GM12878 (cell line): Measurements from ENCODE around the gene RALGAPA2. TPM values are rescaled to one million over a fixed set of nuclear protein-coding genes. Genes with fewer than 3 reads are reported as not detected.

Experiments used
- ATAC-seq: fragments of 200-7000 bp; cut with Tn5 transposase; 3 replicates; pipeline ENCODE4 v1.9.1; 2020; ENCODE audit warnings: mild to moderate bottlenecking, moderate library complexity
- BruUV-seq: library from RNA; stranded (reverse); fragments of 400-500 nt; replicated peaks from 2 replicates; lab custom pipeline; 2021; lab: Mats Ljungman, UMichigan
- CTCF ChIA-PET: fragments of 300-600 bp; sonication (Branson Sonifier 250); formaldehyde crosslinking; extraction: SDS; loops from one replicate; lab custom pipeline; 2021; ENCODE audit warnings: inconsistent platforms; lab: Yijun Ruan, JAX
- POLR2A ChIA-PET: fragments of 350-600 bp; formaldehyde crosslinking; extraction: SDS; loops from one replicate; lab custom pipeline; 2021; ENCODE audit warnings: inconsistent platforms; lab: Charles Lee
- RAD21 ChIA-PET: fragments of 300-600 bp; sonication (Branson Sonifier 250); formaldehyde crosslinking; loops from one replicate; lab custom pipeline; 2023; ENCODE audit warnings: antibody characterized with exemption; ENCODE audit not compliant: unreplicated experiment; lab: Charles Lee
- SMC1A ChIA-PET: fragments of 300-600 bp; sonication (Branson Sonifier 250); formaldehyde crosslinking; loops from one replicate; lab custom pipeline; 2023; ENCODE audit not compliant: unreplicated experiment, uncharacterized antibody; lab: Charles Lee
- DNase-seq: peaks from one replicate; pipeline ENCODE4 v3.0.0-alpha.2; 2011; ENCODE audit warnings: low read depth, low spot score
- FAIRE-seq: peaks from 3 replicates; lab custom pipeline; 2011; peaks lifted over from hg19 to GRCh38; lab: Jason Lieb, UNC
- H2AFZ ChIP-seq: 2 replicates; pipeline ENCODE4 v1.6.0; 2011; ENCODE audit warnings: low read depth, low read length, control low read depth; ENCODE audit not compliant: control insufficient read depth
- H3K27ac ChIP-seq: 2 replicates; pipeline ENCODE4 v1.5.1; 2011; ENCODE audit warnings: control low read depth; ENCODE audit not compliant: control insufficient read depth, insufficient read depth
- H3K27me3 ChIP-seq, 2 experiments: replicated peaks in 1 of 2; 2 replicates each; pipeline versions ENCODE4 v1.6.0 to v1.6.1; 2011; ENCODE audit warnings: low read length in 1 of 2; ENCODE audit not compliant: control insufficient read depth in 2 of 2, insufficient read depth in 2 of 2
- H3K36me3 ChIP-seq, 2 experiments: 2 replicates each; pipeline ENCODE4 v1.5.1; 2011; ENCODE audit warnings: low read length in 1 of 2; ENCODE audit not compliant: control insufficient read depth in 2 of 2, insufficient read depth in 2 of 2
- H3K4me1 ChIP-seq: 2 replicates; pipeline ENCODE4 v1.6.1; 2011; ENCODE audit warnings: mild to moderate bottlenecking, low read length, moderate library complexity, mixed read lengths; ENCODE audit not compliant: control insufficient read depth, insufficient read depth
- H3K4me2 ChIP-seq: 2 replicates; pipeline ENCODE4 v1.6.0; 2011; ENCODE audit warnings: control low read depth; ENCODE audit not compliant: control insufficient read depth, insufficient read depth
- H3K4me3 ChIP-seq: fragments of 200-600 bp; sonication (generic); 2 replicates; pipeline ENCODE4 v1.5.1; 2016
- H3K79me2 ChIP-seq: 2 replicates; pipeline ENCODE4 v1.6.0; 2011; ENCODE audit warnings: low read length; ENCODE audit not compliant: control insufficient read depth, insufficient read depth
- H3K9ac ChIP-seq: 2 replicates; pipeline ENCODE4 v1.8.0; 2011; ENCODE audit warnings: low read length, control low read depth, mixed read lengths; ENCODE audit not compliant: control insufficient read depth, insufficient read depth
- H3K9me3 ChIP-seq: replicated peaks from 3 replicates; pipeline ENCODE4 v1.5.1; 2011; ENCODE audit warnings: mild to moderate bottlenecking, low read length; ENCODE audit not compliant: control insufficient read depth, insufficient read depth
- H4K20me1 ChIP-seq: 2 replicates; pipeline ENCODE4 v1.6.0; 2011; ENCODE audit not compliant: control insufficient read depth, insufficient read depth
- CREB1 ChIP-seq: IDR thresholded peaks from 2 replicates; pipeline ENCODE4 v1.6.1; 2012; ENCODE audit warnings: low read depth, mild to moderate bottlenecking, inconsistent platforms
- HDAC6 ChIP-seq: fragments of 200-600 bp; sonication (generic); IDR thresholded peaks from one replicate; pipeline ENCODE4 v1.8.0; 2017; ENCODE audit warnings: antibody characterized with exemption; ENCODE audit not compliant: unreplicated experiment
- HDGF ChIP-seq: fragments of 450-650 bp; IDR thresholded peaks from 2 replicates; pipeline ENCODE4 v1.6.1; 2016; ENCODE audit warnings: antibody characterized with exemption
- IKZF2 ChIP-seq, 2 experiments: fragments of 450-650 bp; IDR thresholded peaks; 2 replicates each; pipeline ENCODE4 v1.6.1; 2017; ENCODE audit warnings: mild to moderate bottlenecking in 2 of 2, moderate library complexity in 2 of 2
- MEF2B ChIP-seq: fragments of 450-650 bp; IDR thresholded peaks from 2 replicates; pipeline ENCODE4 v1.6.1; 2018; ENCODE audit warnings: mild to moderate bottlenecking, moderate library complexity; ENCODE audit not compliant: partially characterized antibody, poor library complexity, severe bottlenecking
- MTA2 ChIP-seq: fragments of 450-650 bp; IDR thresholded peaks from 2 replicates; pipeline ENCODE4 v1.6.1; 2016; ENCODE audit warnings: low read depth, mild to moderate bottlenecking, moderate library complexity
- RUNX3 ChIP-seq: IDR thresholded peaks from 2 replicates; pipeline ENCODE4 v1.6.1; 2012; ENCODE audit warnings: low read length, inconsistent platforms
- SREBF2 ChIP-seq: IDR thresholded peaks from 2 replicates; pipeline ENCODE4 v1.6.1; 2012; ENCODE audit warnings: mild to moderate bottlenecking, low read length
- ZBTB33 ChIP-seq: fragments of 450-650 bp; IDR thresholded peaks from 2 replicates; pipeline ENCODE4 v1.6.1; 2017; ENCODE audit warnings: mild to moderate bottlenecking
- in situ Hi-C: fragments of 300-500 bp; cut with MboI; formaldehyde crosslinking; loops from 9 replicates; pipeline ENCODE4 v1.14.3; 2018; ENCODE audit warnings: mixed read lengths
- intact Hi-C: fragments of 100-400 bp; cut with micrococcal nuclease; formaldehyde crosslinking; loops from one replicate; pipeline ENCODE4 v1.14.2; 2022; ENCODE audit not compliant: unreplicated experiment
- polyA plus RNA-seq, 11 experiments: library from polyadenylated mRNA; depleted of rRNA in 4 of 11; unstranded in 6 of 11; stranded (reverse) in 5 of 11; fragments of >200 nt; fragmentation: Nextera tagmentation in 4 of 11; fragmentation: Illumina TruSeq in 1 of 11; extraction: Ambion mirVana in 4 of 11; extraction: Trizol in 1 of 11; gene quantifications; 1 replicate in 1 of 11; 2 replicates in 10 of 11; pipeline versions ENCODE4 v1.2.1 to v1.2.3, GENCODE V29; 2011 to 2016; ENCODE audit warnings: inconsistent platforms in 2 of 11, missing spikeins in 2 of 11, low read depth in 1 of 11
- total RNA-seq, 4 experiments: library from RNA; depleted of rRNA in 3 of 4; stranded (reverse); fragments of >200 nt in 3 of 4; fragmentation: Illumina TruSeq in 1 of 4; extraction: Trizol in 1 of 4; gene quantifications; 2 replicates each; pipeline versions ENCODE4 v1.2.1 to v1.2.3, GENCODE V29; 2013 to 2021
- TF ChIP-seq, protein P1 (sequence below): IDR thresholded peaks from 2 replicates; pipeline ENCODE4 v1.6.1; 2012; ENCODE audit warnings: low read length, inconsistent platforms

RALGAPA2 gene
- total and polyA plus RNA-seq, 10 of the 15 experiments (the other 5 are each of a cell fraction or from before 2014, with no cell fraction given): 2.9 to 29.4 (median 19.6) TPM

GRCh38 chr20:20476504-20476903 lies 235.9 kb downstream of the RALGAPA2 start (continued):
- no peak for TF ChIP-seq ZBTB33
- no peak for TF ChIP-seq MTA2
- no peak for TF ChIP-seq HDAC6
- TF ChIP-seq CREB1: no peak
- TF ChIP-seq SREBF2: no peak
- TF ChIP-seq RUNX3: no peak
- TF ChIP-seq MEF2B: no peak
- TF ChIP-seq IKZF2 (IDR thresholded peaks at IDR 0.05): no peak
- TF ChIP-seq HDGF: no peak
- TF ChIP-seq, all 136 proteins: peak for 0

- Histone ChIP-seq H3K36me3 (no peaks in the 10 kb centered on the region; a peak in 1 of 4 replicates), H4K20me1 (no peaks in the 10 kb centered on the region), H3K4me2 (no peak overlapping the region), H3K9ac (no peak overlapping the region), H3K79me2 (no peaks in the 10 kb centered on the region), H2AFZ (no peak overlapping the region), H3K4me3 (no peak overlapping the region), H3K27me3 (no peaks in the 10 kb centered on the region), H3K9me3 (no peaks in the 10 kb centered on the region), H3K4me1 (no peaks in the 10 kb centered on the region), H3K27ac (no peak overlapping the region)
- RAD21 ChIA-PET: no interaction called here
- ATAC-seq (no peak), DNase-seq (no peak), FAIRE-seq (no peak)
- intact Hi-C loops (no loop called here), in situ Hi-C loops (no loop called here)
- no TSS peak for BruUV-seq
- POLR2A ChIA-PET: interaction anchor here (1.1 kb wide), 1 partner anchor 10 kb away, joined by 3 read pairs; no protein-coding TSS in a partner anchor
- TF ChIP-seq, protein P1, sequence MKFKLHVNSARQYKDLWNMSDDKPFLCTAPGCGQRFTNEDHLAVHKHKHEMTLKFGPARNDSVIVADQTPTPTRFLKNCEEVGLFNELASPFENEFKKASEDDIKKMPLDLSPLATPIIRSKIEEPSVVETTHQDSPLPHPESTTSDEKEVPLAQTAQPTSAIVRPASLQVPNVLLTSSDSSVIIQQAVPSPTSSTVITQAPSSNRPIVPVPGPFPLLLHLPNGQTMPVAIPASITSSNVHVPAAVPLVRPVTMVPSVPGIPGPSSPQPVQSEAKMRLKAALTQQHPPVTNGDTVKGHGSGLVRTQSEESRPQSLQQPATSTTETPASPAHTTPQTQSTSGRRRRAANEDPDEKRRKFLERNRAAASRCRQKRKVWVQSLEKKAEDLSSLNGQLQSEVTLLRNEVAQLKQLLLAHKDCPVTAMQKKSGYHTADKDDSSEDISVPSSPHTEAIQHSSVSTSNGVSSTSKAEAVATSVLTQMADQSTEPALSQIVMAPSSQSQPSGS: no peak
- SMC1A ChIA-PET: interaction anchor here (1.0 to 2.7 kb wide), 5 partner anchors 9 to 35 kb away, joined by 3 to 11 read pairs (median 8); no protein-coding TSS in a partner anchor
- CTCF ChIA-PET: interaction anchor here (1.0 kb wide), 1 partner anchor 35 kb away, joined by 3 read pairs; no protein-coding TSS in a partner anchor
Observed at GRCh38 chr20:20473657-20474056, 238.8 kb downstream of the RALGAPA2 start.
